Type B pancreatic cell (in vitro differentiated cells): ENCODE results near the gene SYNGR4. TPM values are rescaled to one million over a fixed set of nuclear protein-coding genes. Genes with fewer than 3 reads are reported as not detected.

ENCODE experiments used
- DNase-seq: peaks from one replicate; pipeline ENCODE4 v3.0.0; 2021; ENCODE audit warnings: mixed read lengths; ENCODE audit not compliant: unreplicated experiment; ENCODE audit errors: extremely low spot score
- H3K27ac Mint-ChIP-seq: 2 replicates; pipeline ENCODE4 v1.8.0; 2021; ENCODE audit warnings: mild to moderate bottlenecking, mixed read lengths
- H3K27me3 Mint-ChIP-seq: 2 replicates; pipeline ENCODE4 v1.8.0; 2021; ENCODE audit warnings: mixed read lengths
- H3K36me3 Mint-ChIP-seq: 2 replicates; pipeline ENCODE4 v1.8.0; 2021; ENCODE audit warnings: mixed read lengths
- H3K4me1 Mint-ChIP-seq: one replicate; pipeline ENCODE4 v1.8.0; 2021; ENCODE audit warnings: mixed read lengths; ENCODE audit not compliant: unreplicated experiment
- H3K4me3 Mint-ChIP-seq: 2 replicates; pipeline ENCODE4 v1.8.0; 2021; ENCODE audit warnings: mild to moderate bottlenecking, mixed read lengths
- H3K9me3 Mint-ChIP-seq: 2 replicates; pipeline ENCODE4 v1.8.0; 2021; ENCODE audit warnings: mixed read lengths
- total RNA-seq: library from RNA; stranded (reverse); gene quantifications from 2 replicates; pipeline ENCODE4 v1.2.1, GENCODE V29; 2021; ENCODE audit warnings: low replicate concordance
- TF ChIP-seq, protein P1 (sequence below): fragments of 200-600 bp; sonication (generic); conservative IDR thresholded peaks from 2 replicates; pipeline ENCODE4 v1.5.0; 2021; ENCODE audit warnings: antibody characterized with exemption, mild to moderate bottlenecking

The SYNGR4 gene
- total RNA-seq, 1 donor from 2014 or later: not detected

DNA sequence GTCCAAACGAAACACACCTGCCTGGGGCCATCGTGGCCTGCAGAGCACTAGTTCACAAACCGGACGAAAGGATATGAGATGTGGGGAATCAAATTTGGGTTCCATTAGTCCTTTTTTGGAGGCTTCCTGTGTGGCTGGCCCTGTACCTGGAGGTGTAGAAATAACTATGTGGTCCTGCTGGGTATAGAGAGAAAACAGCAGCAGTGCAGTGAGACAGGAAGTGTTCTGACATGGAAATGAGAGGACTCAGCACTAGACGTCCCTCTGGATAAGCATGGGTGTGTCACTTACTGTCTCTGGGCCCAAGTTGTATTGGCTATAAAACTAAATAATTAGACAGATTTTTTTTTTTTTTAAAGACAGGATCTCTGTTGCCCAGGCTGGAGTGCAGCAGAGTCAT is 14.9 kb downstream of the SYNGR4 start:
- H3K36me3 Mint-ChIP-seq: peaks cover 9% of the 10 kb centered on the region
- H3K27me3 Mint-ChIP-seq: no peaks in the 10 kb centered on the region
- no peak overlapping the region for H3K27ac Mint-ChIP-seq
- H3K4me1 Mint-ChIP-seq: no peaks in the 10 kb centered on the region
- TF ChIP-seq, protein P1, sequence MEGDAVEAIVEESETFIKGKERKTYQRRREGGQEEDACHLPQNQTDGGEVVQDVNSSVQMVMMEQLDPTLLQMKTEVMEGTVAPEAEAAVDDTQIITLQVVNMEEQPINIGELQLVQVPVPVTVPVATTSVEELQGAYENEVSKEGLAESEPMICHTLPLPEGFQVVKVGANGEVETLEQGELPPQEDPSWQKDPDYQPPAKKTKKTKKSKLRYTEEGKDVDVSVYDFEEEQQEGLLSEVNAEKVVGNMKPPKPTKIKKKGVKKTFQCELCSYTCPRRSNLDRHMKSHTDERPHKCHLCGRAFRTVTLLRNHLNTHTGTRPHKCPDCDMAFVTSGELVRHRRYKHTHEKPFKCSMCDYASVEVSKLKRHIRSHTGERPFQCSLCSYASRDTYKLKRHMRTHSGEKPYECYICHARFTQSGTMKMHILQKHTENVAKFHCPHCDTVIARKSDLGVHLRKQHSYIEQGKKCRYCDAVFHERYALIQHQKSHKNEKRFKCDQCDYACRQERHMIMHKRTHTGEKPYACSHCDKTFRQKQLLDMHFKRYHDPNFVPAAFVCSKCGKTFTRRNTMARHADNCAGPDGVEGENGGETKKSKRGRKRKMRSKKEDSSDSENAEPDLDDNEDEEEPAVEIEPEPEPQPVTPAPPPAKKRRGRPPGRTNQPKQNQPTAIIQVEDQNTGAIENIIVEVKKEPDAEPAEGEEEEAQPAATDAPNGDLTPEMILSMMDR: no peak
- DNase-seq: no peak
- no peaks in the 10 kb centered on the region for H3K9me3 Mint-ChIP-seq
- H3K4me3 Mint-ChIP-seq: no peak overlapping the region

DNA sequence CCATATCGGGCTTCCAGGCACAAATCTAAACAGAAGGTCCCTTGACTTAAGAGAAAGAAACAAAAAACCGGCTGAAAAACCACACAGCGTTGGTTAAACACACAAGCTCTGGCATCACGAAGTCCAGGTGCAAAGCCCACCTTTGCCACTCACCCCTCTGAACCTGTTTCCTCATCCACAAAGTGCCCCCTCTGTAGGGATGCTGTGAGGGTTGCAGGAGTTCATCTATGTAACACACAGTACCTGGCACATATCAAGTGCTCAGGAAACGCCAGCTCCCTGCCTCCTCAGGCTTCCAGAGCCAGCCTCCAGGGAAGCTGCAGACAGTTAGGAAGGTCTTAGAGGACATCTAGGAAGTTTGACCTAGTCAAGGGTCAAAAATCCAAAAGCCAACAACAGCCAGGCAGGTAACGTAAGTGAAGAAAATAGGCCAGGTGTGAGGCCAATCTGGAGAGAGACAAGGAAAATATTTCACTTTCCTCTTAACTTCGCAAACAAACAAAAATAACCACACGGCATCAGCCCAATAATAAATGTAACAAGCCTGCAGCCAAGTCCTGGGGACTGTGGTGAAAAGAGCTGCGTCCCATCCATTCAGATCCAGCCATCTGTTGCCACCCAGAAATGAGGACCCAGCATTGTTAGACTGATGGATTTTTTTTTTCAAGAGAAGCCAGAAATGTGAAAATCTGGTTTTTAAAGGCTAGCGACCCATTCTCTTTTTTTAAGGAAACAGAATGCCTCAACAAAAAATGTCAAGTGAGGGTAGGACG is 17.2 kb downstream of the SYNGR4 start:
- DNase-seq: no peak
- Mint-ChIP-seq H3K4me3 (no peak overlapping the region), H3K36me3 (peaks cover 17% of the 10 kb centered on the region), H3K27ac (no peak overlapping the region), H3K9me3 (no peaks in the 10 kb centered on the region), H3K4me1 (no peaks in the 10 kb centered on the region), H3K27me3 (no peaks in the 10 kb centered on the region)
- TF ChIP-seq, protein P1: no peak

DNA sequence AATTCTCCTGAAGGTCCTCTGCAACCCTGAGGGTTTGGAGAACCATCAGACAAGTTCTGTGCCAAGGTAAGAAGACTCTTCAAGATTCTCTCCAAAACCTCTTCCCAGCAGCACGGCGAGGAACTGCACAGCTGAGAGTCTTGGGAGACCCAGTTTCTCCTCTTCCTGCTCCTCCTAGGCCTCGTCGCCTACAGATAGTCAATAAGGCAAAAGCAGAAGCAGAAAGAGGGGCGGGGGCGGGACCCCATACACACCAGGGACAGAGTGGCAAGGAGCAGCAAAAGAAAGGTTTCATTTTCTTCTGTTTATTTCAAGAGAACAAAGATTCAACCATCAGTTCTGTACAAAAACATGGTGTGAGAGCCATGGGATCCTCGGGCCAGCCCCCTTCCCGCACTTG is 18.1 kb downstream of the SYNGR4 start:
- Mint-ChIP-seq H3K9me3 (no peaks in the 10 kb centered on the region), H3K27me3 (no peaks in the 10 kb centered on the region), H3K4me3 (no peak overlapping the region), H3K36me3 (peaks cover 17% of the 10 kb centered on the region), H3K4me1 (no peaks in the 10 kb centered on the region), H3K27ac (no peak overlapping the region)
- TF ChIP-seq, protein P1: no peak
- DNase-seq: no peak

DNA sequence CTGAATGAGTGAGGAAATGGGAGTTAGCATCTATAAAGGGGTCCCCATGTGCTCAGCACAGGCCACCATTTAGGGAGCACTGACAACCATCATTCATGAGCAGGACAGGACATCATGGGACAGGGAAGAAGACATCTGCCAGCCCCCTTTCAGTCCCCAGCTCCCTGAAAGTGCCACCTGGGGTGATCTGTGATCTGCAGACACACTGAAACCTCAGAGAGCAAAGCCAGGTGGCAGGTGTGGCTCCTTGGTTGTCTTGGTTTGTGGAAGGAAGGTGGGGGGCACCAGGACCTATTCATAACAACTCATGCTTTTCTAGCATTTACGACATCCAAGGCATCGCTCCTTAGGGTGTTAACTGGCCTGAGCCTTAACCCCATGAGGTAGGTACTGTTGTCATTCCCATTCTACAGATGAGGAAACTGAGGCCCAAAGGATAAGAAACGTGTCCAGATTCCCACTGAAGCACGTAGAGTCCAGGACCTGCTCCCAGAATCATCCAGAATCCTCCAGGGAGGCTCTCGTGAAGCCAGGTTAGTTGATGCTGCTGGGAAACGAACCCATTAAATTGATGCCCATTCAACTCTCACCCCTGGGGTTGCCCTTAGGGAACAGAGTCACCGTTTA is 21.4 kb downstream of the SYNGR4 start:
- no peak overlapping the region for H3K27ac Mint-ChIP-seq
- DNase-seq: no peak

DNA sequence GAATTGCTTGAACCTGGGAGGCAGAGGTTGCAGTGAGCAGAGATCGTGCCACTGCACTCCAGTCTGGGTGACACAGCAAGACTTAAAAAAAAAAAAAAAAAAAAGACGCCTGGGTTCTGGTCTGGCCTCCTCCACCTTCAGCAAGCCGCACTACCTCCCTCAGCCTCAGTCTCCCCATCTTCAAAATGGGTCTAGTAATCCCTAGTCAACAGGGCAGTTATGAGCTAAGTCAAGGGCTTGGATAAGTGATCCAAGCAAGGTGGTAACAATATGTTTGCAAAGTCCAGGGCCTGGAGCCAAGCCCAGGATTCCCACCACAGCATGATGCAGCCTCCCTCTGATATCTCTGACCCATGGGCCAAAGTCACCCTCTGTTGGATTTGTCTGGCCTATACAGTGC is 22.8 kb downstream of the SYNGR4 start:
- no peak for DNase-seq
- Mint-ChIP-seq H3K27ac (no peak overlapping the region), H3K27me3 (peaks cover 3% of the 10 kb centered on the region), H3K4me3 (no peak overlapping the region), H3K36me3 (peaks cover 23% of the 10 kb centered on the region), H3K9me3 (no peaks in the 10 kb centered on the region), H3K4me1 (no peaks in the 10 kb centered on the region)
- TF ChIP-seq, protein P1: no peak

More for the DNA sequence above, 21.4 kb downstream of the SYNGR4 start:
- H3K4me1 Mint-ChIP-seq: no peaks in the 10 kb centered on the region
- TF ChIP-seq, protein P1: no peak
- peaks cover 28% of the 10 kb centered on the region for H3K36me3 Mint-ChIP-seq
- no peaks in the 10 kb centered on the region for H3K27me3 Mint-ChIP-seq
- no peak overlapping the region for H3K4me3 Mint-ChIP-seq
- H3K9me3 Mint-ChIP-seq: no peaks in the 10 kb centered on the region
